Lung (tissue), 12 donors: ENCODE data around the gene PTPRG. TPM values are rescaled to one million over a fixed set of nuclear protein-coding genes. Genes with fewer than 3 reads are reported as not detected.

Experiments used
- ATAC-seq: fragments of 200-7000 bp; cut with Tn5 transposase; one replicate; pipeline ENCODE4 v1.9.1; 2020; ENCODE audit warnings: moderate number of reproducible peaks; ENCODE audit not compliant: insufficient read depth, low FRiP score
- DNase-seq, 3 donors: peaks; one replicate each; pipeline ENCODE4 v3.0.0-alpha.2; 2013 to 2017
- H3K27ac ChIP-seq, 2 donors: one replicate each; pipeline ENCODE4 v1.5.1; 2013; ENCODE audit warnings: mild to moderate bottlenecking in 2 of 2, moderate library complexity in 2 of 2, control low read depth in 1 of 2, inconsistent platforms in 1 of 2, low read depth in 1 of 2, low read length in 1 of 2
- H3K27me3 ChIP-seq, 3 donors: one replicate each; pipeline ENCODE4 v1.5.1; 2013; ENCODE audit warnings: low read length in 2 of 3; ENCODE audit not compliant: control insufficient read depth in 3 of 3, insufficient read depth in 3 of 3
- H3K36me3 ChIP-seq, 4 donors: one replicate each; pipeline ENCODE4 v1.5.1; 2013; ENCODE audit warnings: low read length in 4 of 4, mild to moderate bottlenecking in 1 of 4, moderate library complexity in 1 of 4; ENCODE audit not compliant: control insufficient read depth in 4 of 4, insufficient read depth in 4 of 4
- H3K4me1 ChIP-seq, 5 donors: one replicate each; pipeline ENCODE4 v1.5.1; 2013; ENCODE audit warnings: low read length in 5 of 5, mild to moderate bottlenecking in 2 of 5, moderate library complexity in 1 of 5; ENCODE audit not compliant: control insufficient read depth in 5 of 5, insufficient read depth in 5 of 5
- H3K4me3 ChIP-seq: one replicate; pipeline ENCODE4 v1.5.1; 2013; ENCODE audit warnings: mild to moderate bottlenecking, control low read depth, moderate library complexity
- H3K9ac ChIP-seq, 2 donors: one replicate each; pipeline ENCODE4 v1.5.1; 2013; ENCODE audit warnings: low read length in 2 of 2, control low read depth in 1 of 2; ENCODE audit not compliant: insufficient read depth in 1 of 2
- H3K9me3 ChIP-seq, 4 donors: one replicate each; pipeline ENCODE4 v1.5.1; 2013; ENCODE audit warnings: low read length in 3 of 4, mild to moderate bottlenecking in 1 of 4, moderate library complexity in 1 of 4; ENCODE audit not compliant: control insufficient read depth in 4 of 4, insufficient read depth in 3 of 4
- WGBS, 2 donors: extraction: QIAGEN DNeasy Blood & Tissue Kit; methylation state at CpG; one replicate each; pipeline ENCODE4 v1.1.7; 2013; 5-methylcytosine and 5-hydroxymethylcytosine counted together
- polyA plus RNA-seq, 2 donors: library from polyadenylated mRNA; stranded (reverse); fragments of 200-250 nt; gene quantifications; one replicate each; pipeline ENCODE4 v1.2.1, GENCODE V29; 2013
- total RNA-seq, 2 donors: library from RNA; depleted of rRNA in 1 of 2; stranded (reverse); fragments of >200 nt in 1 of 2; gene quantifications; one replicate each; pipeline ENCODE4 v1.2.1, GENCODE V29; 2014 to 2021
- TF ChIP-seq, protein P1 (sequence below): IDR thresholded peaks from 2 replicates; pipeline ENCODE4 v1.5.1; 2012; ENCODE audit warnings: mild to moderate bottlenecking; ENCODE audit errors: control extremely low read depth, extremely low read depth
- donor health status: control.
- donor health status: control.
- donor health status: Bipolar disorder and iron deficiency.
- donor health status: healthy.
- donor health status: DM: yes; HTN: yes; CAD: no.

Gene PTPRG
- total and polyA plus RNA-seq, 4 donors = 8.5 to 131 (median 75.9) TPM

DNA sequence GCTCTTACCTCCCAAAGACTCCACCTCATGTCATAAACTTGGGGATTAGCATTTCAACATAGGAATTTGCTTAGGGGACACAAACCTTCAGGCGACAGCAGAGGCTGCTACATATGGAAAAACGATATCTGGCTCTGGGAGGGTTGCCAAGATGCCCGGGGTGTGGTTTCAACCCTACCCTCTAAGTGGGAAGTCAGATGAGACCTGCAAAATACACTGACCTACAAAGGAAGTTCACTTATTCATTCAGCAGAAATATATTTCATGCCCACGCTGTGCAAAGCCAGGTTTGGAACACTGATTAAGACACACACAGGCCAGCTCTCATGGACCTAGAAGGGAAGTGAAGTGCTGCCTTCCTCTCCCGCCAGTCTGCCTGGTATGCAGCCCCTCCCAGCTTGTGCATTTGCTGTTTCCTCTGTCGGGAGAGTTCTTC, 572.7 kb downstream of the PTPRG start:
- Histone ChIP-seq H3K4me3 (no peak overlapping the region), H3K9ac (no peak overlapping the region), H3K4me1 (peaks cover 0 to 10% (median 5%) of the 10 kb centered on the region in 5 donors), H3K36me3 (peaks cover 0 to 2% (median under 1%) of the 10 kb centered on the region in 4 donors), H3K27ac (peak overlapping the region in 1 of 2 donors; percentile 85), H3K9me3 (peaks cover 0 to 4% (median 0%) of the 10 kb centered on the region in 4 donors), H3K27me3 (no peaks in the 10 kb centered on the region)
- DNase-seq (peak; percentile 42 to 52 (median 45)), ATAC-seq (peak; percentile 20)
- WGBS, 2 donors = 3 to 6% methylated on average over 6 of the region's 6 CpGs
- TF ChIP-seq, protein P1, sequence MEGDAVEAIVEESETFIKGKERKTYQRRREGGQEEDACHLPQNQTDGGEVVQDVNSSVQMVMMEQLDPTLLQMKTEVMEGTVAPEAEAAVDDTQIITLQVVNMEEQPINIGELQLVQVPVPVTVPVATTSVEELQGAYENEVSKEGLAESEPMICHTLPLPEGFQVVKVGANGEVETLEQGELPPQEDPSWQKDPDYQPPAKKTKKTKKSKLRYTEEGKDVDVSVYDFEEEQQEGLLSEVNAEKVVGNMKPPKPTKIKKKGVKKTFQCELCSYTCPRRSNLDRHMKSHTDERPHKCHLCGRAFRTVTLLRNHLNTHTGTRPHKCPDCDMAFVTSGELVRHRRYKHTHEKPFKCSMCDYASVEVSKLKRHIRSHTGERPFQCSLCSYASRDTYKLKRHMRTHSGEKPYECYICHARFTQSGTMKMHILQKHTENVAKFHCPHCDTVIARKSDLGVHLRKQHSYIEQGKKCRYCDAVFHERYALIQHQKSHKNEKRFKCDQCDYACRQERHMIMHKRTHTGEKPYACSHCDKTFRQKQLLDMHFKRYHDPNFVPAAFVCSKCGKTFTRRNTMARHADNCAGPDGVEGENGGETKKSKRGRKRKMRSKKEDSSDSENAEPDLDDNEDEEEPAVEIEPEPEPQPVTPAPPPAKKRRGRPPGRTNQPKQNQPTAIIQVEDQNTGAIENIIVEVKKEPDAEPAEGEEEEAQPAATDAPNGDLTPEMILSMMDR = no peak

DNA sequence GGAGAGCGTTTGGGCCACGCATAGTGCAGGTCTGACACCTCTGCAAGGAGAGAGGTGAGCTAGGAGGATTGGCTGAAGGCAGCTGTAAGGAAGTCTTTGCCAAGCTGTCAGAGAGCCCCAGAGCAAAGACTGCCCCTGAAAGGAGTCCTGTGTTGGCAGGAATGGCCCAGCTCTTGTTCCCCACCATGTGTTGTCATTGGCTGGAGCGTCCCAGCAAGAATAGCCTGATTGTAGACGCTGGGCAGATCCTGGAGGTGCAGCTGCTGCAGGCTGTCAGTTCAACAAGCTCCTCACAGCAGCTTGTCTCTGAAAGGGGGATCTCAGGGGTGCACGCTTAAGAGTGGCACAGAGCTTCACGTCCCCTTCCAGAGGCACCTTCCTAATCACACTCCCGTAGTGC, 574.4 kb downstream of the PTPRG start:
- H3K9me3 ChIP-seq = peaks cover 0 to 4% (median 0%) of the 10 kb centered on the region in 4 donors
- peaks cover 0 to 10% (median 5%) of the 10 kb centered on the region in 5 donors for H3K4me1 ChIP-seq
- no peak overlapping the region for H3K4me3 ChIP-seq
- H3K27me3 ChIP-seq = no peaks in the 10 kb centered on the region
- no peak overlapping the region for H3K27ac ChIP-seq
- H3K36me3 ChIP-seq = peaks cover 0 to 2% (median 0%) of the 10 kb centered on the region in 4 donors
- DNase-seq (no peak), ATAC-seq (no peak)
- 90 to 92% methylated on average over 7 of the region's 7 CpGs for WGBS, 2 donors
- TF ChIP-seq, protein P1 = no peak
- no peak overlapping the region for H3K9ac ChIP-seq

DNA sequence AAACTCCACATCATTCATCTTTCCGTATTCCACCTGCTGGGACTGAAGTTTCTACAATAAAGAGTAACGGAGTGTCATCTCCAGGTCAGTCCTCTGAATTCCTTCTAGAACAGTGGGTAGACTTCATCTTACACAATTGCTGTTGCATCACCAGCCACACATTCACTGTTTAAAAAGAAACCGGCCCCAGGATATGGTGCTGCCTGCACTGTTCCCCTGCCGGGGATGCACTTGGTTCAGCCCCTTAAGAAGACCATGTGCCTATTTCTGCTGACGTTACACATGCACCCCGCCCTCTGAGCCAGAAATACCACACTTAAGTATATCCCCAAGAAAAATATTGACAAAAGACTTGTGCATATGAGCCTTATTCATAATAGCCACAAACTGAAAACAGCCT, 578.6 kb downstream of the PTPRG start:
- 62 to 73% methylated on average over 6 of the region's 6 CpGs for WGBS, 2 donors
- ATAC-seq = no peak

More for the DNA sequence above, 578.6 kb downstream of the PTPRG start:
- H3K27me3 ChIP-seq = no peaks in the 10 kb centered on the region
- H3K9me3 ChIP-seq = peaks cover 0 to 4% (median 0%) of the 10 kb centered on the region in 4 donors
- H3K9ac ChIP-seq = no peak overlapping the region
- no peak for DNase-seq
- TF ChIP-seq, protein P1 = no peak
- H3K4me1 ChIP-seq = peaks cover 0 to 8% (median 5%) of the 10 kb centered on the region in 5 donors
- H3K27ac ChIP-seq = no peak overlapping the region
- H3K36me3 ChIP-seq = peaks cover 0 to 2% (median 0%) of the 10 kb centered on the region in 4 donors
- no peak overlapping the region for H3K4me3 ChIP-seq
